ENCODE measurements around the gene BRME1. TPM values are rescaled to one million over a fixed set of nuclear protein-coding genes. Genes with fewer than 3 reads are reported as not detected.

BRME1 gene
- total and polyA plus RNA-seq, 2 of the 13 experiments (the other 11 are each of a cell fraction or from before 2014, with no cell fraction given) = 0.74 to 1.5 TPM

DNA sequence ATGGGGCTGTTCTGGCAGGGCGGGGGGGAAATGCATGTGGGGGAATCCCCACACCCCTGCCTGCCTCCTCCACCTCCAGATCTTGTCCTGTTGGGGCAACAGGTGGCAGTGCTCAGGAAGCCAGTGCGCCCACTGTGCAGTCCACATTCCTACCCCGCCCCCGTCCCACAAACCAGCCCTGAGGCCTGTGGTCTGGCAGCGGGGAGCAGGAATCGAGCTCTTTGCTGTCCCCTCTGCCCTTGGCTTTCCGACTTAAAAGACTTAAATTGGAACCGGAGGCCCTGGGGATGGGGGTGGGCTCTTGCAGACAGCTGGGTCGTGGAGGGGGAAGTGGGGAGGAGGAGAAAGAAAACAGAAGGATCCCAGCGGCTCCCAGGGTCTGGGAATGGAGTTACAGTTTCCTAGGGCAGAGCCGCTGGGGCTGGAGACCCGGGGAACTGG lies 24.6 kb downstream of the BRME1 start (continued):
- TF ChIP-seq, protein P1, sequence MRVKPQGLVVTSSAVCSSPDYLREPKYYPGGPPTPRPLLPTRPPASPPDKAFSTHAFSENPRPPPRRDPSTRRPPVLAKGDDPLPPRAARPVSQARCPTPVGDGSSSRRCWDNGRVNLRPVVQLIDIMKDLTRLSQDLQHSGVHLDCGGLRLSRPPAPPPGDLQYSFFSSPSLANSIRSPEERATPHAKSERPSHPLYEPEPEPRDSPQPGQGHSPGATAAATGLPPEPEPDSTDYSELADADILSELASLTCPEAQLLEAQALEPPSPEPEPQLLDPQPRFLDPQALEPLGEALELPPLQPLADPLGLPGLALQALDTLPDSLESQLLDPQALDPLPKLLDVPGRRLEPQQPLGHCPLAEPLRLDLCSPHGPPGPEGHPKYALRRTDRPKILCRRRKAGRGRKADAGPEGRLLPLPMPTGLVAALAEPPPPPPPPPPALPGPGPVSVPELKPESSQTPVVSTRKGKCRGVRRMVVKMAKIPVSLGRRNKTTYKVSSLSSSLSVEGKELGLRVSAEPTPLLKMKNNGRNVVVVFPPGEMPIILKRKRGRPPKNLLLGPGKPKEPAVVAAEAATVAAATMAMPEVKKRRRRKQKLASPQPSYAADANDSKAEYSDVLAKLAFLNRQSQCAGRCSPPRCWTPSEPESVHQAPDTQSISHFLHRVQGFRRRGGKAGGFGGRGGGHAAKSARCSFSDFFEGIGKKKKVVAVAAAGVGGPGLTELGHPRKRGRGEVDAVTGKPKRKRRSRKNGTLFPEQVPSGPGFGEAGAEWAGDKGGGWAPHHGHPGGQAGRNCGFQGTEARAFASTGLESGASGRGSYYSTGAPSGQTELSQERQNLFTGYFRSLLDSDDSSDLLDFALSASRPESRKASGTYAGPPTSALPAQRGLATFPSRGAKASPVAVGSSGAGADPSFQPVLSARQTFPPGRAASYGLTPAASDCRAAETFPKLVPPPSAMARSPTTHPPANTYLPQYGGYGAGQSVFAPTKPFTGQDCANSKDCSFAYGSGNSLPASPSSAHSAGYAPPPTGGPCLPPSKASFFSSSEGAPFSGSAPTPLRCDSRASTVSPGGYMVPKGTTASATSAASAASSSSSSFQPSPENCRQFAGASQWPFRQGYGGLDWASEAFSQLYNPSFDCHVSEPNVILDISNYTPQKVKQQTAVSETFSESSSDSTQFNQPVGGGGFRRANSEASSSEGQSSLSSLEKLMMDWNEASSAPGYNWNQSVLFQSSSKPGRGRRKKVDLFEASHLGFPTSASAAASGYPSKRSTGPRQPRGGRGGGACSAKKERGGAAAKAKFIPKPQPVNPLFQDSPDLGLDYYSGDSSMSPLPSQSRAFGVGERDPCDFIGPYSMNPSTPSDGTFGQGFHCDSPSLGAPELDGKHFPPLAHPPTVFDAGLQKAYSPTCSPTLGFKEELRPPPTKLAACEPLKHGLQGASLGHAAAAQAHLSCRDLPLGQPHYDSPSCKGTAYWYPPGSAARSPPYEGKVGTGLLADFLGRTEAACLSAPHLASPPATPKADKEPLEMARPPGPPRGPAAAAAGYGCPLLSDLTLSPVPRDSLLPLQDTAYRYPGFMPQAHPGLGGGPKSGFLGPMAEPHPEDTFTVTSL (CRISPR knock-in tag; IDR thresholded peaks at IDR 0.05; ENCODE audit: borderline replicate concordance) = no peak
- TF ChIP-seq, protein P2, sequence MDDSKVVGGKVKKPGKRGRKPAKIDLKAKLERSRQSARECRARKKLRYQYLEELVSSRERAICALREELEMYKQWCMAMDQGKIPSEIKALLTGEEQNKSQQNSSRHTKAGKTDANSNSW (CRISPR knock-in tag; IDR thresholded peaks at IDR 0.05; ENCODE audit: borderline replicate concordance) = no peak
- TF ChIP-seq KDM2A (CRISPR knock-in tag; IDR thresholded peaks at IDR 0.05; ENCODE audit: borderline replicate concordance, low read depth) (no peak), UBTF (CRISPR knock-in tag; IDR thresholded peaks at IDR 0.05) (peak; percentile 43), RXRA (CRISPR knock-in tag; IDR thresholded peaks at IDR 0.05) (no peak), ZNF34 (CRISPR knock-in tag; IDR thresholded peaks at IDR 0.05; ENCODE audit: borderline replicate concordance) (no peak), ZNF136 (CRISPR knock-in tag; IDR thresholded peaks at IDR 0.05; ENCODE audit: low read depth) (no peak), RARG (CRISPR knock-in tag; IDR thresholded peaks at IDR 0.05; ENCODE audit: low read depth) (no peak), PAXIP1 (CRISPR knock-in tag; conservative IDR thresholded peaks at IDR 0.05) (no peak)
- TF ChIP-seq, protein P3, sequence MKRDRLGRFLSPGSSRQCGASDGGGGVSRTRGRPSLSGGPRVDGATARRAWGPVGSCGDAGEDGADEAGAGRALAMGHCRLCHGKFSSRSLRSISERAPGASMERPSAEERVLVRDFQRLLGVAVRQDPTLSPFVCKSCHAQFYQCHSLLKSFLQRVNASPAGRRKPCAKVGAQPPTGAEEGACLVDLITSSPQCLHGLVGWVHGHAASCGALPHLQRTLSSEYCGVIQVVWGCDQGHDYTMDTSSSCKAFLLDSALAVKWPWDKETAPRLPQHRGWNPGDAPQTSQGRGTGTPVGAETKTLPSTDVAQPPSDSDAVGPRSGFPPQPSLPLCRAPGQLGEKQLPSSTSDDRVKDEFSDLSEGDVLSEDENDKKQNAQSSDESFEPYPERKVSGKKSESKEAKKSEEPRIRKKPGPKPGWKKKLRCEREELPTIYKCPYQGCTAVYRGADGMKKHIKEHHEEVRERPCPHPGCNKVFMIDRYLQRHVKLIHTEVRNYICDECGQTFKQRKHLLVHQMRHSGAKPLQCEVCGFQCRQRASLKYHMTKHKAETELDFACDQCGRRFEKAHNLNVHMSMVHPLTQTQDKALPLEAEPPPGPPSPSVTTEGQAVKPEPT (CRISPR knock-in tag; IDR thresholded peaks at IDR 0.05; ENCODE audit: low read depth) = no peak
- TF ChIP-seq, protein P4, sequence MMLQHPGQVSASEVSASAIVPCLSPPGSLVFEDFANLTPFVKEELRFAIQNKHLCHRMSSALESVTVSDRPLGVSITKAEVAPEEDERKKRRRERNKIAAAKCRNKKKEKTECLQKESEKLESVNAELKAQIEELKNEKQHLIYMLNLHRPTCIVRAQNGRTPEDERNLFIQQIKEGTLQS (CRISPR knock-in tag; IDR thresholded peaks at IDR 0.05) = no peak
- TF ChIP-seq, protein P5, sequence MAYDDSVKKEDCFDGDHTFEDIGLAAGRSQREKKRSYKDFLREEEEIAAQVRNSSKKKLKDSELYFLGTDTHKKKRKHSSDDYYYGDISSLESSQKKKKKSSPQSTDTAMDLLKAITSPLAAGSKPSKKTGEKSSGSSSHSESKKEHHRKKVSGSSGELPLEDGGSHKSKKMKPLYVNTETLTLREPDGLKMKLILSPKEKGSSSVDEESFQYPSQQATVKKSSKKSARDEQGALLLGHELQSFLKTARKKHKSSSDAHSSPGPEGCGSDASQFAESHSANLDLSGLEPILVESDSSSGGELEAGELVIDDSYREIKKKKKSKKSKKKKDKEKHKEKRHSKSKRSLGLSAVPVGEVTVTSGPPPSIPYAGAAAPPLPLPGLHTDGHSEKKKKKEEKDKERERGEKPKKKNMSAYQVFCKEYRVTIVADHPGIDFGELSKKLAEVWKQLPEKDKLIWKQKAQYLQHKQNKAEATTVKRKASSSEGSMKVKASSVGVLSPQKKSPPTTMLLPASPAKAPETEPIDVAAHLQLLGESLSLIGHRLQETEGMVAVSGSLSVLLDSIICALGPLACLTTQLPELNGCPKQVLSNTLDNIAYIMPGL (CRISPR knock-in tag; IDR thresholded peaks at IDR 0.05; ENCODE audit: borderline replicate concordance in 1 of 2, low read depth in 1 of 2) = no peak
